GM12875 (cell line): ENCODE measurements around the gene AIRE.

Source experiments
- H3K4me3 ChIP-seq: one replicate; pipeline ENCODE4 v1.5.1; 2011; ENCODE audit warnings: low read depth, low read length, control low read depth
- CTCF ChIP-seq: IDR thresholded peaks from 2 replicates; pipeline ENCODE4 v1.5.1; 2011; ENCODE audit warnings: low read depth, mild to moderate bottlenecking, control low read depth, inconsistent platforms, low read length, moderate library complexity, borderline replicate concordance; ENCODE audit not compliant: insufficient read depth

The AIRE gene

DNA sequence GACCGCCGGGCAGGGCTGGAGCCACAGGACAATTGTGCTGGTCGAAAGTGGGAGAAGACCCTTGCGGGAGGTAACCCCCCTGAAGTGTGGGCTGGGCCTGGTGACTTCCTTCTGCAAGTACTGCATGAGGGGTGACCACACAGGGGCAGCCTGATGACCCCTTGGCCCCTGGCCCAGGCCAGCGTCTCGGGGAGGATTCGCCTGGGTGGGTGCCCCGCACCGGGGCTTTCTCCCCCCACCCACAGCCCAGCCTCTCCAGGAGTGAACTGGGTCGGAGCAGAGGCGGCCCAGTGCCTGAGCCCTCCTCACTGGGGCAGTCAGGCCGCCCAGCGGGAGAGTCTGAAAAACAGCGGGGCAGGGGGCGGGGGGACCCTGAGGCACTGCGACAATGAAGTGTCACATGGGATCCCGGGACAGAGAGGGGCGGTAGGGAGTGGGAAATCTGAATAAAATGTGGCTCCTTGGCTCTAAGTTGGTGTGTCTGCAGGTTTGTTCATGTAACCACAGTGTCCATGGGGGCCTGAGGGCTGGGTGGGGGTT, 22.4 kb upstream of the AIRE start:
- H3K4me3 ChIP-seq: no peak overlapping the region
- TF ChIP-seq CTCF: no peak

GRCh38 chr21:44263768-44264167, 21.9 kb upstream of the AIRE start:
- no peak for TF ChIP-seq CTCF
- no peak overlapping the region for H3K4me3 ChIP-seq

- H3K4me3 ChIP-seq: no peak overlapping the region
- no peak for TF ChIP-seq CTCF
Measured at GRCh38 chr21:44265734-44266270, 19.9 kb upstream of the AIRE start.

DNA sequence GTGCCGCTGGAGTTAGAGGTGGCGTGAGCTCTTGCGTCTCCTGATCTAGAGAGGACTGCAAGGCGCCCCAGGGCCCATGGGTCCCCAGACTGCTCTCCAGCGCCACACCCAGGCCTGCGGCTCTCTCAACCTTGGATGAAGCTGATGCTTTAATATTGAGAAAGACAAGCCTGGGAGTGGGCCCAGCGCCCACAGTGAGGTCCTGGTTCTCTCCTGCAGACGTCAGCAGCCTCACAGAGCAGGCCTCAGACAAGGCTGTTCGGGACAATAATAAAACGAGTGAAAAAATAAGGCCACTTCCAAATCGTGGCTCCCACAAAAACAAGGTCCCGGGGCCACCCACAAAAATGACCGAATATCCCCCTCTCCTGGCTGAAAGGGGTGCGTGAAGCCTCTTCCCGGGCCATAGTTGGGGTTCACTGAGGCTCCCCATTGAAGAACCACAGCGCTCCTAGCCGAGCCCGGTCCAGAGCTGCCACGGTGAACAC, 18.0 kb upstream of the AIRE start:
- H3K4me3 ChIP-seq: no peak overlapping the region
- peak; percentile 33; the same call in 1 of the 2 replicates for TF ChIP-seq CTCF

DNA sequence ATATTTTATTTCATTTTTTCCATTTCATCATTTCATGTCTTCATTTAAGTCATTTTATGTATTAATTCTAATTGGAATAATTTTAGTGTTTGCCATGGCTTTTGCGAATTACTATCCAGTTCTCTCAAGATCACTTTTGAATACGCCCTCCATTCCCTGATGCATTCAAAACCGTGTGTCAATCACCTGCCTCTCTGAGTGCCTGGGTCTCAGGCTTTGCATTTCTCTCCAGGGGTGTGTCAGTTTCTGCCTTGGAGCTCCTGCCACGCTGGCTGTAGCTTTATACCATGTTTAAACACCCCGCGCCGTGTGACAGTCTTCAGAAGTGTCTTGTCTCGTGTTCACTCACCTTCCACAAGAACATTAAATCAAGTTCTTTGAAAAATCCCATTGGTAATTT, 16.6 kb upstream of the AIRE start:
- no peak for TF ChIP-seq CTCF
- no peak overlapping the region for H3K4me3 ChIP-seq

DNA sequence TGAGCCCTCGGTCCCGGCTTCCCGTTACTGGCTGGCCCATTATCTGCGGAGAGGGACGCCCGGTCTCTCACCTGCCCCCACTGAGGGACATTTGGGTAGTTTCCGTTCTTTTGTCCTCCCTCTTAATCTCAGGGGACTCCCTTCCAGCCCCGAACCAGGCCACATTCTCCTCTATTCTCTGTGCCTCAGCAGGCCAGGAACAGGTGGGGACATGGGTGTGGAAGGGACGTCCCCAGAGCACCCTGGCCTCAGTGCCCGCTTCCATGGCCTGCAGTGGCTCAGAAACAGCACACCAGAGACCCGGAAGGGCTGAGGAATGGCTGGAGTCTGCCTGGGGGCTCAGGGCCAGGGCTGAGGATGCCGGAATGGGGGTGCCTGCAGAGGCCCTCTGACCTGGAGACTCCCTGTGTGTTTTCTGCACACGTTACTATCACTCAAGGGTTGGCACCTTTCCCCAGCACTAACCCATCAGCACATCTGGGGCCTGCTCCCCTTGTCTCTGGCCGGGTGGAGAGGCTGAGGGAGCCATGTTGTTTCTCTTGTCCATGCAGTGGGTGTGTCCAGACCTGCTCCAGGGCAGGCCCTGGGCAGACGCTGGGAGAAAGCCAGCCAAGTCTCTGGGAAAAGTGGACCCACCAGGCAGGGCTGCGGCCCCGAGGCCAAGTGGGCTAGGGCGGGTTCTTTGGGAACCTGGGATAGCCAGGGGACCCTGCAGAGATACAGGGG, 14.0 kb upstream of the AIRE start:
- no peak for TF ChIP-seq CTCF
- no peak overlapping the region for H3K4me3 ChIP-seq
